Measurements from ENCODE around the gene GUF1. TPM values are rescaled to one million over a fixed set of nuclear protein-coding genes. Genes with fewer than 3 reads are reported as not detected.

Gene GUF1
- total RNA-seq, 1 donor: 16.7 TPM

- no peaks in the 10 kb centered on the region for H3K9me3 ChIP-seq (ENCODE audit: low read depth, low read length)
- H3K4me1 ChIP-seq (ENCODE audit: insufficient read depth, low read length): no peaks in the 10 kb centered on the region
- H3K4me3 ChIP-seq (ENCODE audit: low read length): no peak overlapping the region
- H3K27me3 ChIP-seq (ENCODE audit: insufficient read depth, low read length): peaks cover 24% of the 10 kb centered on the region
Measured at GRCh38 chr4:44670506-44671199, 7.6 kb upstream of the GUF1 start.

GRCh38 chr4:44671636-44672035, 6.6 kb upstream of the GUF1 start:
- Histone ChIP-seq H3K27me3 (ENCODE audit: insufficient read depth, low read length) (peaks cover 20% of the 10 kb centered on the region), H3K4me3 (ENCODE audit: low read length) (no peak overlapping the region), H3K4me1 (ENCODE audit: insufficient read depth, low read length) (no peaks in the 10 kb centered on the region), H3K9me3 (ENCODE audit: low read depth, low read length) (no peaks in the 10 kb centered on the region)

GRCh38 chr4:44674471-44674870, 3.7 kb upstream of the GUF1 start:
- Histone ChIP-seq H3K4me1 (ENCODE audit: insufficient read depth, low read length) (peaks cover 13% of the 10 kb centered on the region), H3K9me3 (ENCODE audit: low read depth, low read length) (no peaks in the 10 kb centered on the region), H3K27me3 (ENCODE audit: insufficient read depth, low read length) (peaks cover 14% of the 10 kb centered on the region), H3K4me3 (ENCODE audit: low read length) (no peak overlapping the region)

- Histone ChIP-seq H3K4me3 (ENCODE audit: low read length) (no peak overlapping the region), H3K4me1 (ENCODE audit: insufficient read depth, low read length) (peaks cover 16% of the 10 kb centered on the region), H3K27me3 (ENCODE audit: insufficient read depth, low read length) (peaks cover 11% of the 10 kb centered on the region), H3K9me3 (ENCODE audit: low read depth, low read length) (no peaks in the 10 kb centered on the region)
Measured at GRCh38 chr4:44675366-44675765, 2.9 kb upstream of the GUF1 start.

- H3K9me3 ChIP-seq (ENCODE audit: low read depth, low read length): no peaks in the 10 kb centered on the region
- H3K4me3 ChIP-seq (ENCODE audit: low read length): peak overlapping the region; percentile 59
- H3K27me3 ChIP-seq (ENCODE audit: insufficient read depth, low read length): no peaks in the 10 kb centered on the region
- peaks cover 16% of the 10 kb centered on the region for H3K4me1 ChIP-seq (ENCODE audit: insufficient read depth, low read length)
Measured at GRCh38 chr4:44679060-44679459, 840 bp downstream of the GUF1 start.

GRCh38 chr4:44684648-44685047, 6.4 kb downstream of the GUF1 start:
- no peak overlapping the region for H3K4me3 ChIP-seq (ENCODE audit: low read length)

GRCh38 chr4:44700427-44700826, 22.2 kb downstream of the GUF1 start:
- Histone ChIP-seq H3K4me3 (ENCODE audit: low read length) (no peak overlapping the region), H3K27me3 (ENCODE audit: insufficient read depth, low read length) (no peaks in the 10 kb centered on the region), H3K9me3 (ENCODE audit: low read depth, low read length) (no peaks in the 10 kb centered on the region), H3K4me1 (ENCODE audit: insufficient read depth, low read length) (no peaks in the 10 kb centered on the region)

More at GRCh38 chr4:44684648-44685047, 6.4 kb downstream of the GUF1 start:
- Histone ChIP-seq H3K4me1 (ENCODE audit: insufficient read depth, low read length) (peaks cover 3% of the 10 kb centered on the region), H3K9me3 (ENCODE audit: low read depth, low read length) (no peaks in the 10 kb centered on the region), H3K27me3 (ENCODE audit: insufficient read depth, low read length) (no peaks in the 10 kb centered on the region)

GRCh38 chr4:44701037-44701436, 22.8 kb downstream of the GUF1 start:
- H3K9me3 ChIP-seq (ENCODE audit: low read depth, low read length): no peaks in the 10 kb centered on the region
- no peaks in the 10 kb centered on the region for H3K27me3 ChIP-seq (ENCODE audit: insufficient read depth, low read length)
- H3K4me1 ChIP-seq (ENCODE audit: insufficient read depth, low read length): no peaks in the 10 kb centered on the region
- H3K4me3 ChIP-seq (ENCODE audit: low read length): no peak overlapping the region

GRCh38 chr4:44704673-44705072, 26.5 kb downstream of the GUF1 start:
- no peak overlapping the region for H3K4me3 ChIP-seq (ENCODE audit: low read length)
- no peaks in the 10 kb centered on the region for H3K9me3 ChIP-seq (ENCODE audit: low read depth, low read length)

GRCh38 chr4:44713125-44713524, 34.9 kb downstream of the GUF1 start:
- Histone ChIP-seq H3K9me3 (ENCODE audit: low read depth, low read length) (no peaks in the 10 kb centered on the region), H3K4me1 (ENCODE audit: insufficient read depth, low read length) (no peaks in the 10 kb centered on the region), H3K4me3 (ENCODE audit: low read length) (no peak overlapping the region), H3K27me3 (ENCODE audit: insufficient read depth, low read length) (no peaks in the 10 kb centered on the region)

More at GRCh38 chr4:44704673-44705072, 26.5 kb downstream of the GUF1 start:
- no peaks in the 10 kb centered on the region for H3K27me3 ChIP-seq (ENCODE audit: insufficient read depth, low read length)
- no peaks in the 10 kb centered on the region for H3K4me1 ChIP-seq (ENCODE audit: insufficient read depth, low read length)

- H3K27me3 ChIP-seq (ENCODE audit: insufficient read depth, low read length): no peaks in the 10 kb centered on the region
- H3K4me3 ChIP-seq (ENCODE audit: low read length): no peak overlapping the region
- no peaks in the 10 kb centered on the region for H3K9me3 ChIP-seq (ENCODE audit: low read depth, low read length)
- no peaks in the 10 kb centered on the region for H3K4me1 ChIP-seq (ENCODE audit: insufficient read depth, low read length)
Measured at GRCh38 chr4:44716597-44716996, 38.4 kb downstream of the GUF1 start.

GRCh38 chr4:44720371-44720770, 42.2 kb downstream of the GUF1 start:
- Histone ChIP-seq H3K4me1 (ENCODE audit: insufficient read depth, low read length) (peaks cover 9% of the 10 kb centered on the region), H3K27me3 (ENCODE audit: insufficient read depth, low read length) (no peaks in the 10 kb centered on the region), H3K9me3 (ENCODE audit: low read depth, low read length) (no peaks in the 10 kb centered on the region), H3K4me3 (ENCODE audit: low read length) (no peak overlapping the region)

- no peaks in the 10 kb centered on the region for H3K9me3 ChIP-seq (ENCODE audit: low read depth, low read length)
- H3K4me1 ChIP-seq (ENCODE audit: insufficient read depth, low read length): peaks cover 19% of the 10 kb centered on the region
- no peak overlapping the region for H3K4me3 ChIP-seq (ENCODE audit: low read length)
- no peaks in the 10 kb centered on the region for H3K27me3 ChIP-seq (ENCODE audit: insufficient read depth, low read length)
Measured at GRCh38 chr4:44722001-44722400, 43.8 kb downstream of the GUF1 start.

- H3K9me3 ChIP-seq (ENCODE audit: low read depth, low read length): no peaks in the 10 kb centered on the region
- H3K27me3 ChIP-seq (ENCODE audit: insufficient read depth, low read length): no peaks in the 10 kb centered on the region
- peaks cover 23% of the 10 kb centered on the region for H3K4me1 ChIP-seq (ENCODE audit: insufficient read depth, low read length)
- no peak overlapping the region for H3K4me3 ChIP-seq (ENCODE audit: low read length)
Measured at GRCh38 chr4:44725166-44725565, 46.9 kb downstream of the GUF1 start.

- Histone ChIP-seq H3K9me3 (ENCODE audit: low read depth, low read length) (no peaks in the 10 kb centered on the region), H3K27me3 (ENCODE audit: insufficient read depth, low read length) (no peaks in the 10 kb centered on the region), H3K4me3 (ENCODE audit: low read length) (peak overlapping the region; percentile 70), H3K4me1 (ENCODE audit: insufficient read depth, low read length) (peaks cover 23% of the 10 kb centered on the region)
Measured at GRCh38 chr4:44725726-44726037, 47.5 kb downstream of the GUF1 start.
